ENCODE results near the gene ZNF555. TPM values are rescaled to one million over a fixed set of nuclear protein-coding genes. Genes with fewer than 3 reads are reported as not detected.
A peak's percentile ranks its signal among the peaks of the same experiment; 100 is the strongest.
"Not testable (repeated sequence)": the region's sequence is repeated elsewhere in the genome, so short reads cannot be mapped to it uniquely, and the experiment has no call there.

The ZNF555 gene
- total RNA-seq (ENCODE audit: low replicate concordance) = 14.6 and 18.8 TPM in 2 replicates

GRCh38 chr19:2840794-2841791, at the start of gene ZNF555:
TSS of gene ZNF555 (plus strand) at chr19:2841475. CDS start at chr19:2841573, 98 bp downstream.
- H3K27me3 ChIP-seq = no peaks in the 10 kb centered on the region
- peak within 1 kb of the TSS; percentile 60 for H3K27ac Mint-ChIP-seq
- peaks cover 32% of the 10 kb centered on the region for H3K36me3 Mint-ChIP-seq
- peaks cover 19% of the 10 kb centered on the region for H3K27me3 Mint-ChIP-seq (ENCODE audit: insufficient read depth, low read depth)
- H3K27ac ChIP-seq = peak within 1 kb of the TSS; percentile 86
- H3K4me2 ChIP-seq = peak within 1 kb of the TSS; percentile 93
- H3K4me1 ChIP-seq = no peaks in the 10 kb centered on the region
- peaks cover 3% of the 10 kb centered on the region for H4K20me1 ChIP-seq (ENCODE audit: low read depth)
- peak; percentile 57 for TF ChIP-seq CTCF (IDR thresholded peaks at IDR 0.05)
- no peak for TF ChIP-seq EZH2 (IDR thresholded peaks at IDR 0.05)
- TF ChIP-seq EZH2phosphoT487 (IDR thresholded peaks at IDR 0.05) = no peak
- peak; percentile 99 for DNase-seq (ENCODE audit: low spot score)
- peaks cover 8% of the 10 kb centered on the region for H3F3A ChIP-seq (ENCODE audit: low read depth)
- peaks cover 53% of the 10 kb centered on the region for H3K9me3 Mint-ChIP-seq
- peaks cover 6% of the 10 kb centered on the region for H3K4me1 Mint-ChIP-seq
- peak within 1 kb of the TSS; percentile 95 for H3K4me3 Mint-ChIP-seq
- peaks cover 41% of the 10 kb centered on the region for H3K79me2 ChIP-seq (ENCODE audit: low read depth)
- peak within 1 kb of the TSS; percentile 43 for H3K9ac ChIP-seq
- H3K4me3 ChIP-seq = peak within 1 kb of the TSS; percentile 72
- H3K9me3 ChIP-seq (ENCODE audit: low read depth) = peaks cover 5% of the 10 kb centered on the region
- H3K36me3 ChIP-seq = no peaks in the 10 kb centered on the region
- H2AFZ ChIP-seq (replicated peaks) = peak within 1 kb of the TSS; percentile 45

- Histone ChIP-seq H3K27me3 (no peaks in the 10 kb centered on the region), H3K9me3 (ENCODE audit: low read depth) (no peaks in the 10 kb centered on the region), H3K4me2 (no peak overlapping the region), H3K79me2 (ENCODE audit: low read depth) (peaks cover 38% of the 10 kb centered on the region), H3K27ac (no peak overlapping the region), H3F3A (ENCODE audit: low read depth) (no peaks in the 10 kb centered on the region), H3K9ac (no peak overlapping the region), H3K36me3 (no peaks in the 10 kb centered on the region), H4K20me1 (ENCODE audit: low read depth) (peaks cover 48% of the 10 kb centered on the region), H3K4me1 (peaks cover 4% of the 10 kb centered on the region), H2AFZ (replicated peaks) (no peak overlapping the region), H3K4me3 (no peak overlapping the region)
- TF ChIP-seq EZH2phosphoT487 (IDR thresholded peaks at IDR 0.05) = no peak
- DNase-seq (ENCODE audit: low spot score) = no peak
- Mint-ChIP-seq H3K9me3 (no peaks in the 10 kb centered on the region), H3K36me3 (peaks cover 20% of the 10 kb centered on the region), H3K27me3 (ENCODE audit: insufficient read depth, low read depth) (peaks cover 3% of the 10 kb centered on the region), H3K4me1 (peaks cover 7% of the 10 kb centered on the region), H3K4me3 (no peak overlapping the region), H3K27ac (no peak overlapping the region)
These were observed 49.4 kb upstream of the ZNF555 start for GRCh38 chr19:2791876-2792275.

DNA sequence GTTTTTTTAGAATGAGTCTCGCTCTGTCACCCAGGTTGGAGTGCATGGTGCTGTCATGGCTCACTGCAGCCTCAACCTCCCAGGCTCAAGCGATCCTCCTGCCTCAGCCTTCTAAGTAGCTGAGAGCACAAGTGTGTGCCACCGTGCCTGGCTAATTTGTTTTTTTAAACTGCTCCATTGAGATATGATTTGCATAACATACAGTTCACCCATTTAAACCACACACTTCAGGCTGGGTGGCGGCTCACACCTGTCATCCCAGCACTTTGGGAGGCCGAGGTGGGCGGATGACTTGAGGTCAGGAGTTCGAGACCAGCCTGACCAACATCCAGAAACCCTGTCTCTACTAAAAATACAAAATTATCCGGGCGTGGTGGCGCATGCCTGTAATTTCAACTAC, 48.6 kb upstream of the ZNF555 start:
- not testable (repeated sequence) for H3K4me1 Mint-ChIP-seq; H3K4me3 Mint-ChIP-seq; H2AFZ ChIP-seq (replicated peaks); H3K9me3 Mint-ChIP-seq; H3K4me1 ChIP-seq; H3K4me3 ChIP-seq; H3K27me3 Mint-ChIP-seq (ENCODE audit: insufficient read depth, low read depth); H3F3A ChIP-seq (ENCODE audit: low read depth); H3K36me3 ChIP-seq; DNase-seq (ENCODE audit: low spot score); H3K27me3 ChIP-seq; H3K9ac ChIP-seq; H3K4me2 ChIP-seq; H3K27ac ChIP-seq; H3K9me3 ChIP-seq (ENCODE audit: low read depth); H3K27ac Mint-ChIP-seq
- H4K20me1 ChIP-seq (ENCODE audit: low read depth) = peaks cover 40% of the 10 kb centered on the region
- peaks cover 24% of the 10 kb centered on the region for H3K36me3 Mint-ChIP-seq
- H3K79me2 ChIP-seq (ENCODE audit: low read depth) = peaks cover 30% of the 10 kb centered on the region

DNA sequence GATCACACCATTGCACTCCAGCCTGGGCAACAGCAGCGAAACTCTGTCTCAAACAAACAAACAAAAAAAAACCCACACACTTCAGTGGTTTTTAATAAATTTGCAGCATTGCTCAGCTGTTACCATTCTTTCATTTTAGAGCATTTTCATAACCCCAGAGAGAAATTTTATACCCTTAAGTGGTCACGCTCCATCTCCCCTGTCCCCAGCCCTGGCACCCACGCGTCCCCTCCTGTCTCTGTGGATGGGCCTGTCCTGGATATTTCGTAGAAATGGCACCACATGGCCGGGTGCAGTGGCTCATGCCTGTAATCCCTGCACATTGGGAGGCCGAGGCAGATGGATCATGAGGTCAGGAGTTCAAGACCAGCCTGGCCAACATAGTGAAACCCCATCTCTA, 48.1 kb upstream of the ZNF555 start:
- H3K27ac ChIP-seq = no peak overlapping the region
- no peak overlapping the region for H3K9ac ChIP-seq
- Mint-ChIP-seq H3K4me3 (no peak overlapping the region), H3K4me1 (no peaks in the 10 kb centered on the region), H3K27ac (no peak overlapping the region), H3K27me3 (ENCODE audit: insufficient read depth, low read depth) (peaks cover 3% of the 10 kb centered on the region), H3K9me3 (no peaks in the 10 kb centered on the region), H3K36me3 (peaks cover 20% of the 10 kb centered on the region)
- H3K79me2 ChIP-seq (ENCODE audit: low read depth) = peaks cover 25% of the 10 kb centered on the region
- H2AFZ ChIP-seq (replicated peaks) = no peak overlapping the region
- no peak overlapping the region for H3K4me2 ChIP-seq
- H3K36me3 ChIP-seq = no peaks in the 10 kb centered on the region
- H3F3A ChIP-seq (ENCODE audit: low read depth) = no peaks in the 10 kb centered on the region
- no peak for DNase-seq (ENCODE audit: low spot score)
- no peaks in the 10 kb centered on the region for H3K27me3 ChIP-seq
- H3K9me3 ChIP-seq (ENCODE audit: low read depth) = no peaks in the 10 kb centered on the region
- peaks cover 36% of the 10 kb centered on the region for H4K20me1 ChIP-seq (ENCODE audit: low read depth)
- TF ChIP-seq EZH2phosphoT487 (IDR thresholded peaks at IDR 0.05) = no peak
- no peak for TF ChIP-seq CTCF (IDR thresholded peaks at IDR 0.05)
- TF ChIP-seq EZH2 (IDR thresholded peaks at IDR 0.05) = no peak
- no peak overlapping the region for H3K4me3 ChIP-seq
- H3K4me1 ChIP-seq = no peaks in the 10 kb centered on the region

All from neural progenitor cell (in vitro differentiated cells).